WERI-Rb-1 (cell line): ENCODE data around the gene CLN6.

Source experiments
- DNase-seq: peaks from one replicate; pipeline ENCODE4 v3.0.0-alpha.2; 2020
- H3K27ac ChIP-seq: fragments of 250-450 bp; sonication (Bioruptor Pico); 2 replicates; pipeline ENCODE4 v1.5.1; 2020; ENCODE audit warnings: mild to moderate bottlenecking, moderate library complexity
- H3K27me3 ChIP-seq: fragments of 250-450 bp; sonication (Bioruptor Pico); 2 replicates; pipeline ENCODE4 v1.5.1; 2021; ENCODE audit warnings: mild to moderate bottlenecking, low read depth, moderate library complexity; ENCODE audit not compliant: insufficient read depth, severe bottlenecking
- H3K36me3 ChIP-seq: fragments of 250-450 bp; sonication (Bioruptor Pico); 2 replicates; pipeline ENCODE4 v1.5.1; 2020; ENCODE audit warnings: mild to moderate bottlenecking, moderate library complexity
- H3K4me3 ChIP-seq: 2 replicates; pipeline ENCODE4 v1.5.1; 2011; ENCODE audit warnings: low read depth, mild to moderate bottlenecking, control low read depth, low read length
- H3K9me3 ChIP-seq: fragments of 250-450 bp; sonication (Bioruptor Pico); 2 replicates; pipeline ENCODE4 v1.5.1; 2021; ENCODE audit warnings: mild to moderate bottlenecking, moderate library complexity; ENCODE audit not compliant: severe bottlenecking
- CTCF ChIP-seq: IDR thresholded peaks from 2 replicates; pipeline ENCODE4 v1.5.1; 2011; ENCODE audit warnings: low read depth, mild to moderate bottlenecking, control low read depth, inconsistent platforms, low read length

The CLN6 gene

DNA sequence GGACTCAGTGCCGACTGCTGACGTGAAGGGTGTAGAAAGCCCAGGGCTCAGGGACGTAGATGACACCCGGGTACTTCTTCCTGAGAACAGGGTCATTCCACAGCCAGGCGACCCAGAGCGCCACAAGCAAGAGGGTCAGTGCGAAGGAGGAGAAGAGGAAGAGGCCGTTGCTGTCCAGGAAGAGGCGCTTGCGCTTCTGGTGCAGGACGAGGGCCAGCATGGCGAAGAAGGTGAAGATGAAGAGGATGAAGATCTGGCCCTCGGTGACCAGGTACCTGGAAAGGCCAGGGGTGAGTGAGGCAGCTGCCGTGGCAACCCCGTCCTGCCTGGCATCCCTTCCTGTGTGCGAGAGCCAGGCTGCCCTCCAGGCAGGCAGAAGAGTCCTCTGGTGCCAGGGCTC is 21.4 kb downstream of the CLN6 start:
- H3K27me3 ChIP-seq: no peaks in the 10 kb centered on the region
- TF ChIP-seq CTCF: no peak
- H3K4me3 ChIP-seq: no peak overlapping the region
- DNase-seq: no peak
- H3K27ac ChIP-seq: no peak overlapping the region
- H3K9me3 ChIP-seq: no peaks in the 10 kb centered on the region
- peaks cover 62% of the 10 kb centered on the region for H3K36me3 ChIP-seq

GRCh38 chr15:68207176-68207935 is 22.2 kb downstream of the CLN6 start:
- peaks cover 55% of the 10 kb centered on the region for H3K36me3 ChIP-seq
- no peak for DNase-seq
- TF ChIP-seq CTCF: no peak
- H3K27me3 ChIP-seq: no peaks in the 10 kb centered on the region
- no peaks in the 10 kb centered on the region for H3K9me3 ChIP-seq
- no peak overlapping the region for H3K4me3 ChIP-seq
- no peak overlapping the region for H3K27ac ChIP-seq

GRCh38 chr15:68206711-68207151 is 22.8 kb downstream of the CLN6 start:
- H3K27ac ChIP-seq: no peak overlapping the region

DNA sequence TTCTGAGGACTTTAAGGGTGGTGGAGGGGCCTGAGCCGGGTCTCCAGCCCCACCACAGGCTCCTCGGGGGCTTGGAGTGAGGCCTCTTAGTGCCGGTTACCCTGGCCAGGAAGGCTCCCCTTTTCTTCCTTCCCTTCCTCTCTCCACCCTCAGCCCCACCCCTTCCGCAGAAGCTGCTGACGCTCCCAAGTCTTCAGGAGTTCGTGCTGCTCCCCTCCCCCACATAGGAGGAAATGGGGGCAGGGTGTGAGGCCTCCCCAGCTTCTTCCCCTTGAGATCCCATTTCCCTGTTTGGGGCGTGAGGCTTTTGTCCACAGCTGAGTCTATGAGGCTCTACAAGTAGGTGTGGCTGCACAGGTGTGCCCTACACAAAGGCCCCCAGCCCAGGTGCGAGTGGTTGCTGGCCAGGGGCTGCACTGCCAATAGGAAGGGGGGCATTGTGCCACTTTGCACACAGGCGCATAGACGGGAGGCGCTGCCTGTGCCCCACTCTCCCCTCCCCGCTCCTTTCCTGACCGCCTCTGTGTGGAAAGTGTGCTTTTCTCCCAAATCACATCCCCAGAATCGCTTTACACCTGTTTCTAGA is 23.5 kb downstream of the CLN6 start:
- no peak for DNase-seq
- peaks cover 46% of the 10 kb centered on the region for H3K36me3 ChIP-seq
- no peaks in the 10 kb centered on the region for H3K9me3 ChIP-seq
- H3K4me3 ChIP-seq: no peak overlapping the region
- TF ChIP-seq CTCF: no peak
- H3K27ac ChIP-seq: no peak overlapping the region
- H3K27me3 ChIP-seq: no peaks in the 10 kb centered on the region

More at GRCh38 chr15:68206711-68207151, 22.8 kb downstream of the CLN6 start:
- no peaks in the 10 kb centered on the region for H3K27me3 ChIP-seq
- no peak for DNase-seq
- peaks cover 53% of the 10 kb centered on the region for H3K36me3 ChIP-seq
- no peaks in the 10 kb centered on the region for H3K9me3 ChIP-seq
- H3K4me3 ChIP-seq: no peak overlapping the region
- TF ChIP-seq CTCF: no peak

- no peak overlapping the region for H3K4me3 ChIP-seq
- H3K36me3 ChIP-seq: peaks cover 44% of the 10 kb centered on the region
- no peaks in the 10 kb centered on the region for H3K27me3 ChIP-seq
- no peaks in the 10 kb centered on the region for H3K9me3 ChIP-seq
- no peak for TF ChIP-seq CTCF
- DNase-seq: no peak
- no peak overlapping the region for H3K27ac ChIP-seq
These were observed 24.0 kb downstream of the CLN6 start for GRCh38 chr15:68205558-68205944.
